ENCODE measurements around the gene CXCR3.
"Not testable (repeated sequence)": the region's sequence is repeated elsewhere in the genome, so short reads cannot be mapped to it uniquely, and the experiment has no call there.

CXCR3 gene

GRCh38 chrX:71618303-71618721, at the start of gene CXCR3:
Gene CXCR3 (minus strand): TSS chrX:71618511. CDS start chrX:71618449, 62 bp downstream.
- no peak for DNase-seq (ENCODE audit: low spot score)

- no peak for DNase-seq (ENCODE audit: low spot score)
These were observed 49.3 kb upstream of the CXCR3 start, which contains the start of gene LOC101059915 for GRCh38 chrX:71667328-71668247. Gene LOC101059915 (plus strand): TSS chrX:71667546.

- no peak for DNase-seq (ENCODE audit: low spot score)
These were observed 48.2 kb upstream of the CXCR3 start for GRCh38 chrX:71666240-71667223.

GRCh38 chrX:71665747-71666146, 47.4 kb upstream of the CXCR3 start:
- DNase-seq (ENCODE audit: low spot score) = no peak

- DNase-seq (ENCODE audit: low spot score) = no peak
These were observed 46.7 kb upstream of the CXCR3 start for GRCh38 chrX:71664889-71665491.

- not testable (repeated sequence) for DNase-seq (ENCODE audit: low spot score)
These were observed 45.9 kb upstream of the CXCR3 start for GRCh38 chrX:71664202-71664601.

- DNase-seq (ENCODE audit: low spot score) = not testable (repeated sequence)
These were observed 44.9 kb upstream of the CXCR3 start for GRCh38 chrX:71663238-71663637.

- not testable (repeated sequence) for DNase-seq (ENCODE audit: low spot score)
These were observed 44.3 kb upstream of the CXCR3 start for GRCh38 chrX:71662654-71663053.

- DNase-seq (ENCODE audit: low spot score) = no peak
These were observed 43.6 kb upstream of the CXCR3 start for GRCh38 chrX:71661919-71662318.

- DNase-seq (ENCODE audit: low spot score) = no peak
These were observed 42.5 kb upstream of the CXCR3 start for GRCh38 chrX:71660562-71661416.

- no peak for DNase-seq (ENCODE audit: low spot score)
These were observed 41.6 kb upstream of the CXCR3 start for GRCh38 chrX:71659959-71660358.

- DNase-seq (ENCODE audit: low spot score) = no peak
These were observed 41.0 kb upstream of the CXCR3 start for GRCh38 chrX:71659342-71659741.

- DNase-seq (ENCODE audit: low spot score) = no peak
These were observed 39.0 kb upstream of the CXCR3 start for GRCh38 chrX:71657267-71657666.

GRCh38 chrX:71653344-71653743, 35.0 kb upstream of the CXCR3 start:
- DNase-seq (ENCODE audit: low spot score) = no peak

- peak; percentile 23 for DNase-seq (ENCODE audit: low spot score)
These were observed 34.1 kb upstream of the CXCR3 start for GRCh38 chrX:71652405-71652804.

GRCh38 chrX:71650333-71650969, 32.1 kb upstream of the CXCR3 start:
- no peak for DNase-seq (ENCODE audit: low spot score)

- not testable (repeated sequence) for DNase-seq (ENCODE audit: low spot score)
These were observed 26.1 kb upstream of the CXCR3 start for GRCh38 chrX:71644406-71644805.

- DNase-seq (ENCODE audit: low spot score) = no peak
These were observed 21.7 kb upstream of the CXCR3 start for GRCh38 chrX:71640002-71640401.

- no peak for DNase-seq (ENCODE audit: low spot score)
These were observed 20.1 kb upstream of the CXCR3 start for GRCh38 chrX:71638409-71638808.

GRCh38 chrX:71637848-71638247, 19.5 kb upstream of the CXCR3 start:
- DNase-seq (ENCODE audit: low spot score) = no peak

- no peak for DNase-seq (ENCODE audit: low spot score)
These were observed 18.9 kb upstream of the CXCR3 start for GRCh38 chrX:71637253-71637618.
